Panc1 (cell line): ENCODE measurements around the gene TMEM132C. TPM values are rescaled to one million over a fixed set of nuclear protein-coding genes. Genes with fewer than 3 reads are reported as not detected.

ENCODE experiments used
- ATAC-seq: fragments of 200-7000 bp; cut with Tn5 transposase; 2 replicates; pipeline ENCODE4 v1.9.1; 2020; ENCODE audit warnings: mild to moderate bottlenecking, moderate library complexity
- BruUV-seq: library from RNA; stranded (reverse); fragments of 400-500 nt; replicated peaks from 2 replicates; lab custom pipeline; 2021; lab: Mats Ljungman, UMichigan
- CTCF ChIA-PET: fragments of 300-600 bp; sonication (Branson Sonifier 250); formaldehyde crosslinking; loops from one replicate; lab custom pipeline; 2022; ENCODE audit warnings: antibody characterized with exemption; lab: Charles Lee
- POLR2A ChIA-PET: fragments of 300-600 bp; sonication (Branson Sonifier 250); formaldehyde crosslinking; loops from one replicate; lab custom pipeline; 2022; ENCODE audit warnings: antibody characterized with exemption; lab: Charles Lee
- DNase-seq: peaks from one replicate; pipeline ENCODE4 v3.0.0-alpha.2; 2010; ENCODE audit warnings: low read depth, low spot score
- H3K27ac ChIP-seq: 2 replicates; pipeline ENCODE4 v1.5.1; 2011; ENCODE audit warnings: mild to moderate bottlenecking, low read length, inconsistent platforms
- H3K27me3 ChIP-seq: fragments of 200-500 bp; sonication (Bioruptor generic); 2 replicates; pipeline ENCODE4 v1.6.0; 2014; ENCODE audit warnings: low read length, inconsistent platforms; ENCODE audit not compliant: control insufficient read depth, insufficient read depth
- H3K36me3 ChIP-seq: fragments of 200-500 bp; sonication (Bioruptor generic); 2 replicates; pipeline ENCODE4 v1.5.1; 2014; ENCODE audit warnings: inconsistent platforms, mild to moderate bottlenecking, low read length, moderate library complexity; ENCODE audit not compliant: control insufficient read depth, insufficient read depth
- H3K4me1 ChIP-seq: 2 replicates; pipeline ENCODE4 v1.5.1; 2011; ENCODE audit warnings: inconsistent platforms, mild to moderate bottlenecking, low read length, moderate library complexity; ENCODE audit not compliant: control insufficient read depth, insufficient read depth
- H3K4me3 ChIP-seq, 2 experiments: 2 replicates each; pipeline ENCODE4 v1.5.1; 2011 to 2012; ENCODE audit warnings: low read depth in 2 of 2, low read length in 2 of 2, mild to moderate bottlenecking in 2 of 2, inconsistent platforms in 1 of 2, moderate library complexity in 1 of 2
- H3K9me3 ChIP-seq: fragments of 200-500 bp; sonication (Bioruptor generic); 2 replicates; pipeline ENCODE4 v1.5.1; 2014; ENCODE audit warnings: low read depth, mild to moderate bottlenecking, inconsistent platforms, low read length, moderate library complexity; ENCODE audit not compliant: control insufficient read depth, insufficient read depth
- CTCF ChIP-seq: fragments of 450-650 bp; IDR thresholded peaks from 2 replicates; pipeline ENCODE4 v1.5.1; 2017; ENCODE audit warnings: mild to moderate bottlenecking
- POLR2AphosphoS5 ChIP-seq: IDR thresholded peaks from 2 replicates; pipeline ENCODE4 v1.6.1; 2012; ENCODE audit warnings: mild to moderate bottlenecking, low read depth, low read length, moderate library complexity
- REST ChIP-seq, 2 experiments: IDR thresholded peaks; 2 replicates each; pipeline ENCODE4 v1.6.1; 2011 to 2012; ENCODE audit warnings: low read depth in 2 of 2, control low read depth in 1 of 2, low read length in 1 of 2, mild to moderate bottlenecking in 1 of 2, moderate library complexity in 1 of 2; ENCODE audit not compliant: insufficient read depth in 1 of 2
- SIN3A ChIP-seq: IDR thresholded peaks from 2 replicates; pipeline ENCODE4 v1.6.1; 2012; ENCODE audit warnings: low read depth, mild to moderate bottlenecking, low read length, moderate library complexity, borderline replicate concordance; ENCODE audit not compliant: insufficient read depth
- TCF7L2 ChIP-seq: IDR thresholded peaks from 2 replicates; pipeline ENCODE4 v1.6.1; 2011; ENCODE audit warnings: mild to moderate bottlenecking, low read depth, low read length, inconsistent platforms
- in situ Hi-C: cut with HindIII; loops from 2 replicates; pipeline ENCODE4 v1.10.0; 2016; ENCODE audit warnings: low sequenced_read_pairs, low pct_unique_long_range_greater_than_20kb
- intact Hi-C: fragments of 100-400 bp; cut with micrococcal nuclease; formaldehyde crosslinking; loops from one replicate; pipeline ENCODE4 v1.10.0; 2022; ENCODE audit not compliant: unreplicated experiment
- total RNA-seq: library from RNA; stranded (reverse); gene quantifications from one replicate; pipeline ENCODE4 v1.2.1, GENCODE V29; 2021; ENCODE audit not compliant: unreplicated experiment

TMEM132C gene
- total RNA-seq, 1 experiment from 2014 or later, result not detected

- ChIA-PET CTCF (no interaction called here), POLR2A (no interaction called here)
- no peaks in the 10 kb centered on the region for H3K9me3 ChIP-seq
Observed at GRCh38 chr12:128654468-128654867, 387.5 kb downstream of the TMEM132C start.

GRCh38 chr12:128657378-128657777 is 390.4 kb downstream of the TMEM132C start:
- in situ Hi-C loops (no loop called here), intact Hi-C loops (no loop called here)
- no peaks in the 10 kb centered on the region for H3K4me1 ChIP-seq
- ATAC-seq, result no peak
- ChIA-PET POLR2A (no interaction called here), CTCF (no interaction called here)
- TF ChIP-seq POLR2AphosphoS5, result no peak
- no peak for TF ChIP-seq CTCF
- TF ChIP-seq REST (IDR thresholded peaks at IDR 0.05; ENCODE audit: insufficient read depth in 1 of 2, low read depth in 2 of 2, low read length in 1 of 2), result no peak
- TF ChIP-seq SIN3A, result no peak
- no peak overlapping the region for H3K27ac ChIP-seq
- H3K27me3 ChIP-seq, result no peaks in the 10 kb centered on the region
- no peaks in the 10 kb centered on the region for H3K36me3 ChIP-seq
- DNase-seq, result no peak
- H3K4me3 ChIP-seq, result no peak overlapping the region
- no peaks in the 10 kb centered on the region for H3K9me3 ChIP-seq
- no TSS peak for BruUV-seq

More at GRCh38 chr12:128654468-128654867, 387.5 kb downstream of the TMEM132C start:
- no peak overlapping the region for H3K27ac ChIP-seq
- in situ Hi-C loops, result no loop called here
- no peak for DNase-seq
- H3K27me3 ChIP-seq, result no peaks in the 10 kb centered on the region
- no peak overlapping the region for H3K4me3 ChIP-seq
- no peaks in the 10 kb centered on the region for H3K36me3 ChIP-seq
- BruUV-seq, result no TSS peak
- intact Hi-C loops, result no loop called here
- H3K4me1 ChIP-seq, result no peaks in the 10 kb centered on the region
- no peak for TF ChIP-seq POLR2AphosphoS5
- no peak for ATAC-seq

GRCh38 chr12:128660532-128661225 is 393.7 kb downstream of the TMEM132C start:
- TF ChIP-seq CTCF (no peak), SIN3A (no peak), REST (IDR thresholded peaks at IDR 0.05; ENCODE audit: insufficient read depth in 1 of 2, low read depth in 2 of 2, low read length in 1 of 2) (no peak), TCF7L2 (no peak), POLR2AphosphoS5 (no peak)
- Histone ChIP-seq H3K27me3 (no peaks in the 10 kb centered on the region), H3K9me3 (no peaks in the 10 kb centered on the region), H3K36me3 (no peaks in the 10 kb centered on the region), H3K27ac (no peak overlapping the region), H3K4me1 (no peaks in the 10 kb centered on the region), H3K4me3 (no peak overlapping the region)
- ATAC-seq, result no peak
- ChIA-PET POLR2A (no interaction called here), CTCF (no interaction called here)
- intact Hi-C loops, result no loop called here
- in situ Hi-C loops, result no loop called here
- DNase-seq, result no peak
- BruUV-seq, result no TSS peak
